COLO668 (cell line): Measurements from ENCODE around the gene CHMP4B.

Source experiments
- DNase-seq: peaks from one replicate; lab custom pipeline; 2025; ENCODE audit not compliant: unreplicated experiment; lab: John Stamatoyannopoulos, UW

CHMP4B gene

DNA sequence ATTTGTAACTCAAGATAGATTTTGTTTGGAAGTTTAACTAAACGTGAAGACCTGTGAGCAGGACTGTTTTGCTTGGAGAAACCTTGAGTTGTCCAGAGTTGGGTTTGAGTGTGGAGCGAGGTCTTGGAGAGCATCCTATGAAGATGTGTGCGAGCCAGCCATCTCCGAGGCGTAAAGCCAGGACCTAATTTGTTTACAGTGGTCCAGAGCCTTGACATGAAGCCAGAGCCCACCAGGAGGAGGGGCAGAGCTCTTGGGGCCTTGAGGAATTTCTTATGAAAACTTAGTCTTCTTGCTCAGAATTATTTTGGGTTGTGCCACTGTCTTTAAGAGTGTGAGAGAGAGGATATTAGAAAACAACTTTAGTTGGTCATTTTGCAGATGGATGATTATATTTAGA, 6.3 kb downstream of the CHMP4B start:
- no peak for DNase-seq

GRCh38 chr20:33819456-33819855, 8.3 kb downstream of the CHMP4B start:
- no peak for DNase-seq

GRCh38 chr20:33820362-33820761, 9.2 kb downstream of the CHMP4B start:
- no peak for DNase-seq

DNA sequence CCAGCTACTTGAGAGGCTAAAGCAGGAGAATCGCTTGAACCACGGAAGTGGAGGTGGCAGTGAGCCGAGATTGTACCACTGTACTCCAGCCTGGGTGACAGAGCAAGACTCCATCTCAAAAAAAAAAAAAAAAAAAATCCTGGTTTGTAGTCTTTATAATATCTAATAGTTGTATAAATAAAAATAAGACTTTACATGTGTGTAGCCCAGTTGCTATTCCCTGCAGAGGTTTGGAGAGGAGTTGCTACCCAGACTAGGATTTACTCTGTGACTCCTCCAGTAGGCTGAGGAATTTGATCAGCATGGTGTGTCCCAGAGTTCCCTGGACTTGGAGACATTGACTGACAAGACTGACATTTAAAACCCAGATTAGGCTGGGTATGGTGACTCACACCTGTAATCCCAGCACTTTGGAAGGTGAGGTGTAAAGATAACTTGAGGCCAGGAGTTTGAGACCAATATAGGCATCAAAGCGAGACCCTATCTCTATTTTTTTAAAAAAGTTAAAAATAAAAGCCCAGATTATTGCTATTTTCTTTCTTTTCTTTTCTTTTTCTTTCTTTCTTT, 10.2 kb downstream of the CHMP4B start:
- no peak for DNase-seq

DNA sequence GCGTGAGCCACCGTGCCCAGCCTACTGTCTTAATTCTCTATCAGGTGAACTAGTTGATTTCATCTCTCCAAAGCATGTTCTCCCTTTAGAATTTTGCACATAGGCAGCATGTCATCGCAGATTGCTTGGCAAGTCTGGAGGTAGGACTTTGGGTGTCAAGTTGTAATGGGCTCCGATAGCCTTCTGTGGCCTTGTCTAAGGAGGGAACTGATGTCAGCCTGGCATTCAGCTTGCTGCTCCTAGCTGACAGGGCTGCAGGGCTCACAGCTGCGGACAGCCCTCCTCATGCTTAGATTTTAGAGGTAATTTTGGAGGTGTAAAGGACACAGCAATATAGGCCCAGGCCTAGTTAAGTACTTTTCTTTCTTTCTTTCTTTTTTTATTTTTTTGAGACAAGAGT, 11.3 kb downstream of the CHMP4B start:
- DNase-seq, result no peak

DNA sequence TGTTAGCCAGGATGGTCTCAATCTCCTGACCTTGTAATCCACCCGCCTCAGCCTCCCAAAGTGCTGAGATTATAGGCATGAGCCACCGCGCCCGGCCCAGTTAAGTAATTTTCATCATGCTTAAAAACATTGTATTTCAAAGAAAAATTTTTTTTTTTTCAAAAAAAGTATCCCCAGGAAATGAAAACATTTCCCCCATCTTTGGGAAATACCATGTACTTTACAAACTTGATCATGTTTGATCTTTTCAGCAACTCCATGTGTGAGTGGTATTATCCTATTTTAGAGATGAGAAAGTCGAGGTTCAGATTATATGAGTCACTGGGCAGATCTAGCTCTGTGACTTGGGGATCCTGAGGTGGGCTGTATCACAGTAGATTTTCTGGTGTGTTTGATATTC, 11.8 kb downstream of the CHMP4B start:
- DNase-seq, result no peak

DNA sequence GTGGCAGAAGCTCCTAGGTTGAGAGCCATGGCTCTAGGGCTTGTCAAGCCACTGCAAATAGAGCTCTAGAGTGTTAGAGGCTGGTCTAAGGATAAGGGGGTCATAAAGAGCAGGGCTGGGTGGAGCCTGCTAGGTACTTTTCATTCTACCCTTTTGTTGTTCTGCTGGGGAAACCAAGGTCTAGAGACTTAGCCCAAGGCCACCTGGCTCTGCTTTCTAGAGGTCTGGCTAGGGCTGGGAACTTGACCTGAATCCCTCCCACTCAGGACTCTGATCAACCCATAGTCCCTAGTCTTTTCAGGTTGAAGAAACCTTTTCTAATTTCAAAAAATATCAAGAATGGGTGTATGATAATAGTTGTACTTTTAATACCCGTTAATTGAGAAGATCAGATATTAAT, 13.7 kb downstream of the CHMP4B start:
- no peak for DNase-seq

DNA sequence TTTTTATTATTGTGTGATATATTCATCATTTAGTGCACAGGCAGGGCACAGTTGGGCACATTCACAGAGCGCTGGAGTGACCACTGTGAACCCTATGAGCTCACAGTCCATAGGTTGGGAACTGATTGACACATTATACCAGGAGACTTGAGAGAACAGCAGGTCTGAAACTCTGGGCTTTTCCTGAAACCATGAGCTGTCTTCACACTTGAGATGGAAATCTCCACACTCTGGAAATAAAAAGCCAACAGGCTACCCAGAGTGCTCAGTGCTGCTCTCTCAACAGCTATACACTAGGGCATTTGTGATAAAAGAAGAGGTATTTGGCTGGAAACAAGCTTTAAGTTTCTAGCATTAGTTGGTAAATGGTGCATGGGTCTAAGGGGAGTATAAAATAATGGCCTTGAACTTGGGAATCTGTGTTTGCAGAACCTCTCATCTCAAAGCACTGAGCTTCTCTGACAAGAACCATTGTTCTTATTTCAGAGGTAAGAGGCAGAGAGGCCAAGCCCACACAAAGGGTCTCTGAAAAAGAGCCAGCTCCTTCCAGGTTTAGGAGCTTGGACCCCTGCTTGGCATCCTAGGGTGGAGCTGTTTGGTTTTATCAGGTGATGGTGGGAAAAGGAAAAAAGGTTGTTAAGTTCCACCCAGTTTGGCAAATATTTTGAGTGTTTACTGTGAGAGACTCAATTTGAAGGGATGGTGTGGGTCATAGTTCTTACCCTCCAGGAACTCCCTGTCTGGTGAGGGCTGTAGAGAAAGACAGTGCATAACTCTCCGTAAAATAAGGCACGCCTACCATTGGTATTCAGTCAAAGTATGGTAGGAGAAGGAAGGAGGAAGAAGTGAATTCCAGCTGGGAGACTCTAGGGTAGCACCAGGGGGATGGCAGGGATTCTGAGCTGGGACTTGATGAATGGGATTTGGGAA, 14.5 kb downstream of the CHMP4B start:
- no peak for DNase-seq

- no peak for DNase-seq
Measured at GRCh38 chr20:33826270-33826897, 15.2 kb downstream of the CHMP4B start.

DNA sequence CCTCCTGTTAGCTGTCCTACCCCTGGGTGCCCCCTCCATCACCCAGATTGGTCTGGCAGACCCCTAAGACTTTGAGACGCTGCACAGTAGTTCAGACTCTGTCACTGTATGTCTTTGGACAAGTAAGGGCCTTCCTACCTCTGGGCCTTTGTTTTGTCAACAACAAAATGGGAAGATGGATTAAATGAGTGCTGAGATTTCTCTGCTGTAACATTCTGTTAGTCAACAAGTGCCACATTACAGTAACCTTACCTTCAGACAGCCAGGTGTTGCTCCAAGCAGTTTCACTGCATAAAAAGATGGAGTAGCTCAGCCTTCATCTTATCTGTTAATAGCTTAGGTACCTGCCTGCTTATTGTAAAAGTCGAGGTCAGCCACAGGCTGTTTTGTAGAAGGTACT, 16.0 kb downstream of the CHMP4B start:
- DNase-seq, result no peak

DNA sequence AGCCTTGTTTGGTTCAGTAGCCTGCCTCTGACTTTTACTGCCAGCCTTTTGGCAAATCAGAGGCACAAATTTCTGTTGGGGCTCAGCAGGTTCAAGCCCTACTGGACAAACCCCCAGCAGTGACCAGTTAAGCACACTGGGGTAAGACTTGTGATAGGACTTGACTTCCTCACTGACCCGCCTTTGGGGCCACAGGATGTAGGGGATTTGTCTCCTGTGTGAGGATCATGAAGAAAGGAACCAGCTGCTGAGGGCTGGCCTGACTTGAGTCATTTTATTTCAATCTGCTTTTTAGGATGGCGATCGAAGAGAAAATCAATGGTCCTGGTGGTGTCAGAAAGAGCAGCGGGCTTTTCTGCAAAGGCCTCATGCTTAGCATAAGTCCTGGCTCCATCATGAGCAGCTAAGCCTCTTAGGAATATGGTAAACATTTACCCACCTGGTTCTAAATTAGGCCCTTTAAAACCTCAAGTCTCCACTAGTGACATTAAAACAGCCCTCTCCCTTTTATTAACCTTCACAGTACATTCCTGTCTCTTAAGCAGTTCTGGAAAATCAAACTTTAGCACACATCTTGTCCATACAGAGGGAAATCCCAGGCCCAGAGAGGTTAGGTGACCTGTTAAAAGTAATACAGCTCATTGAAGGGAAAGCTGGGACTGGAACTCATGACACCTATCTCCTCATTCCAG, 16.6 kb downstream of the CHMP4B start:
- no peak for DNase-seq

- no peak for DNase-seq
Measured at GRCh38 chr20:33828326-33828844, 17.2 kb downstream of the CHMP4B start.

- DNase-seq, result no peak
Measured at GRCh38 chr20:33828967-33829560, 17.9 kb downstream of the CHMP4B start.

DNA sequence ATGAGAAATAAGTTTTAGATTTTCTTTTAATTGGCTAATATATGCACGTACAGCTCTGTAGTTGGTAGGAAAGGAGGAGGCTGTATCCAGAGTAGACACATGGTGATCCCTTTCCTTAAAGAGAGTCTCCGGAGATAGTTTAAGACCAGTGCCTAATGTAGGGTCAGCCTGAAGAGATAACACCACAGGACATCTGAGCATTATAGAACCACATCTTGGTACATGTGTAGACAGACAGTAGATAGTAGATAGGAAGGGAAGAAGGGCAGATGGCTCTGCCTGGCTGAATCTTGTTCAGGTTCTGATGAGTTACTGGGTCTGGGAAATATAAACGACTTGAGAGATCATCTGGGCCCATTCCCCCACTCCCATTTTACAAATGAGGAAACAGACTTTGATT, 18.5 kb downstream of the CHMP4B start:
- DNase-seq, result no peak

- DNase-seq, result no peak
Measured at GRCh38 chr20:33830371-33830770, 19.2 kb downstream of the CHMP4B start.

- DNase-seq, result no peak
Measured at GRCh38 chr20:33832103-33832804, 21.1 kb downstream of the CHMP4B start.

DNA sequence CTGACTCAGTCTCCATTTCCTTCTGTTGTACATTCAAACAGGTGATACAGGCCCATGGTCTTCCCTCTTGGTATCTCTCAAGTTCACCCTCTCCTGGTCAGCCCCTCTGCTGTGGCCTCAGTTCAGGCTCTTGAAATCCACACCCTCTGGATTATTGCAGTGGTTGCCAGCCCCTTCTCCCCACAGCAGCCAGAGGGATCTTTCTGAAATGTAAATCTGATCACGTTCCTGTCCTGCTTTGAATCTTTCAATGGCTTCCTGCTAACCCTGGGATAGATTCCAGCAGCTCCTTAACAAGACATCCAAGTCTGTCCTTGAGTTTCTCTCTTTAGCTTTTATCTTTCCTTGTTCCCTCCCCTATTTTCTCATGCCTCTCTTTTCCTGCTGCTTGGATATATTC, 22.2 kb downstream of the CHMP4B start:
- no peak for DNase-seq

GRCh38 chr20:33835615-33836172, 24.5 kb downstream of the CHMP4B start:
- no peak for DNase-seq

- DNase-seq, result no peak
Measured at GRCh38 chr20:33836277-33836676, 25.1 kb downstream of the CHMP4B start.
